Germinal center (tissue), 1 donor: ENCODE results near the gene CEBPA.

Experiments
- DNase-seq: peaks from one replicate; pipeline ENCODE4 v3.0.0; 2012; ENCODE audit warnings: mixed read lengths, low spot score

The CEBPA gene

DNA sequence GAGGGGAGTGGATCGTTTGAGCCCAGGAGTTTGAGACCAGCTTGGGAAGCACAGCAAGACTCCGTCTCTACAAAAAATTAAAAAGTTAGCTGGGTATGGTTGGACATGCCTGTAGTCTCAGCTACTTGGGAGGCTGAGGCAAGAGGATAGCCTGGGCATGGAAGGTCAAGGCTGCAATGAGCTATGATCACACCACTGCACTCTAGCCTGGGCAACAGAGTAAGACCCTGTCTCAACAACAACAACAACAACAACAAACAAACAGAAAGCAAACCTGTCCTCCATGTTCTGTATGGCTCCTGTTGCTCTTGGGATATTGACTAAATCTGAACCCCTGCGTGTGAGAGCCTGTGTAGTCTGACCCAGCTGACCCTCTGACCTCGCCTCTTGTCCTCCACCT lies 14.9 kb downstream of the CEBPA start:
- no peak for DNase-seq

DNA sequence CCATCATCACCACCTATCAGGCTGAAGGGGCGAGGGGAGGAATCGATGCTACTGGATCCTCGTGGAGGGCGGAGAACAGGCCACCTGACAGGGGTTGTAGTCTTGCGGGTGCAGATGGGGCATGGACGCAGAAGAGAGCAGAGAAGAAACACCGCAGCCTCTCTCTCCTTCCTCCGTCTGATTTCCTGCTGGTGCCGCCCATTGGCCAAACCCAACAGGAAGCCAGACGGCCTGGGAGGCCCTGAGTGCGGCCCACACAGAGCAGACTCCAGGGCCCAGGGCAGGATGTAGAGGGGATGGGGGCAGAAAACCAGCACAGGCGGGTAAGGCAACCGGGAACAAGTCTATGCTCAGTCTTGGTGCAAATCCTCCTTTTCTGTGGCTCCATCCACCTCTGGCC lies 15.4 kb downstream of the CEBPA start:
- no peak for DNase-seq

GRCh38 chr19:33285441-33285927 lies 16.9 kb downstream of the CEBPA start:
- no peak for DNase-seq

GRCh38 chr19:33284756-33285155 lies 17.6 kb downstream of the CEBPA start:
- no peak for DNase-seq

GRCh38 chr19:33284146-33284643 lies 18.1 kb downstream of the CEBPA start:
- DNase-seq, result no peak

DNA sequence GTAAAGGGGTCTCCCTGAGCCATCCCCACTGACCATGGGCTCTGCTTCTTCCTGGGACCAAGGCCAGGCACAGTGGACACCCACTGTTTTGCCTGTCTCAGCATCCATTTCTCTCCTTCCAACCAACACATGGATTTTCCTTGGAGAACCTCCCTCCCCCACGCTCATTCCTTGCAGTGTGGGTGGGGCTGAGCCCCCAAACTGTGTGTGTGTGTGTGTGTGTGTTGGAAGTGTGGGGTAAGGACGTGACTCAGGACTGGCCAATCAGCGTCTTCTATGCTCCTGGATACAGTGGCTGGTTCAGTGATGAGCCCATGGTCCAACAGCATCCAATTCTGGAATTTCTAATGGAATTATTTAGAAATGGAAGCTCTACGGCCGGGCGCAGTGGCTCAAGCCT lies 18.7 kb downstream of the CEBPA start:
- DNase-seq, result no peak

GRCh38 chr19:33282036-33282671 lies 20.2 kb downstream of the CEBPA start:
- no peak for DNase-seq

DNA sequence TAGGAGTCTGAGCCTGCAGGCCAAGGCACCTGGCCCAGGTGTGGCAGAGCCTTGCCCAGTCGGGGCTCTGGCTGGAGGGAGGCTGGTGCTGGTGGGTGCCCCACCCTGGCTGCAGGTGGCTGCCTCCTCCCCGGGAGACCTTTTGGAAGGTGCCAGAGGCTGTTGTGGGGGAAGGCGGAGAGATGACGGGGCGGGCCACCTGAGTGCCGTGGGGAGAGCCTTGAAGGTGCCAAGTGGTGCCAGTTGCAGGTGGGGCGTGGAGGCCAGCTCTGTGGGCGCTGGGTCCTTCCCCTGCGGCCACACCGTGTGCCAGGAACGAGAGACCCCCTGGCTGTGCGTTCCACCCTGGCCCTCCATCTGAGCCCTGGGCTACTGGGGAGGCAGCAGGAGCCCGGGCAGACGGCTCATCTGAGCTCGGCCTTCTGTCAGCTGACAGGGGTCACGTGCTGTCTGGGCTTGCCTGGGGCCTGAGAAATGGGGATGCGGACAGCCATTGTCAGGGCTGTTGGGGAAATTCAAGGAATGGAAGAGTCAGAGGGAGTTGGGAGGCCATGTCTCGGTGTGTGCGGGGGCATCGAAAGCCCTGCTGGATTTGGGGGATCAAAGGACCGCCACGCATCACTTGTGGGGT lies 20.9 kb downstream of the CEBPA start:
- DNase-seq, result no peak

DNA sequence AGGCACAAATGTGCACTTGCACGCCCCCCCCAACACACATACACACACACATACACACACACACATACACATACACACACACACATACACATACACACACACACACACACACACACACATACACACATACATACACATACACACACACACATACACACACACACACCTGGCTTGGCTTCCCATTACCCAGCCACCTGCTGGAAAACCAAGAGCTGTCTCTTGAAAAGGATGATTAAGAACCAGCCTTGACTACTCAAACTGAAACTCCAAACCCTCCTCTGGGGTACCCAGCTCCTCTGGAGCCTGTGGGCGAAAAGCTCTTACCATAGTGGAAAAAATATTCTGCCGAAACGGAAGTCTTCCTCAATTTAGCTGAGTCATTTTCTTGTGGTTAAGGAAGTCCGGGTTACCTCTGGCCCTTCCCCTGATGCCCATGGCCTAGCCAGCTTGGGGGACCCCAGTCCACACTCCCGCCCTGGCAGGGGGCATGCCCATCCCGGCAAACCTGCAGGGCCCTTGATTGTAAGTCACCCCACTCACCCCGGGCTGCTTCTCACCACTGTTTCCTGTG lies 21.9 kb downstream of the CEBPA start:
- DNase-seq, result no peak

DNA sequence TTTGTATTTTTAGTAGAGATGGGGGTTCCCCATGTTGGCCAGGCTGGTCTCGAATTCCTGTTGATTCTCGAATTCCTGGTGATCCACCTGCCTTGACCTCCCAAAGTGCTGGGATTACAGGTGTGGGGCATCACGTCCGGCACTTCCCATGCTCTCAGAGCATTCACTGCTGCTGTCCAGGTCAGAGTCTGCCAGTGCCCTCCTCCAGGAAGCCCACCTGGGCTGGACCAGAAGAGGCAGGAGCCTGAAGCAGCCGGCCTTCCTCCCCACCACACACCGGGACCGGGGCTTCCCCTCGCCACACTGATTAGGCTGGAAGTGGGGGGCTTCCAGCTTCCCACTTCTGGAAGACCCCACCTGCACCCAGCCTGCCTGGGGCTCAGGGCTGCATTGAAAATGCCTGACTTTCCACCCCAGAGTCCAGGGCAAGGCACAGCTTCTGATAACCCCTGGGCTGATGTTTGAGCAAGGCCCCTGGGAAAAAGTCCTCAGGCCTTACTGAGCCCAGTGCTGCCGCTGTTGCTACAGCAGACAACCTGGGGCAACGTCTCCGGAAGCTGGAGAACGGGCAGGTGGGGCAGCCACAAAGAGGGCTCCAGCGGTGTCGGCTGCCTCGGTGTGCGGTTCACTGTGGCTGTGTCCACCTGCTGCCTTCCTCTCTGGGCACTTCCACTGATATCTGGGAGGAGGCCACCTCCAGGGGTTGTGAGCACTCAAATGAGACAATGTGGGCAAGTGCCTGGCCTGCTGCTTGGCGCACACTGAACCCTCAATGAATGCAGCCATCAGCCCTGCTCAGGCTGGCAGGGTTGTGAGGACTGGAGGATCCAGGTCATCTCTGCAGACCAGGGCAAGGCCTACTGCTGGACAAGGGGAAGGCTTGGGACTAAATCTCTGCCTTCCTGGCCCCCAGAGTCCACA lies 22.6 kb downstream of the CEBPA start:
- DNase-seq, result no peak

DNA sequence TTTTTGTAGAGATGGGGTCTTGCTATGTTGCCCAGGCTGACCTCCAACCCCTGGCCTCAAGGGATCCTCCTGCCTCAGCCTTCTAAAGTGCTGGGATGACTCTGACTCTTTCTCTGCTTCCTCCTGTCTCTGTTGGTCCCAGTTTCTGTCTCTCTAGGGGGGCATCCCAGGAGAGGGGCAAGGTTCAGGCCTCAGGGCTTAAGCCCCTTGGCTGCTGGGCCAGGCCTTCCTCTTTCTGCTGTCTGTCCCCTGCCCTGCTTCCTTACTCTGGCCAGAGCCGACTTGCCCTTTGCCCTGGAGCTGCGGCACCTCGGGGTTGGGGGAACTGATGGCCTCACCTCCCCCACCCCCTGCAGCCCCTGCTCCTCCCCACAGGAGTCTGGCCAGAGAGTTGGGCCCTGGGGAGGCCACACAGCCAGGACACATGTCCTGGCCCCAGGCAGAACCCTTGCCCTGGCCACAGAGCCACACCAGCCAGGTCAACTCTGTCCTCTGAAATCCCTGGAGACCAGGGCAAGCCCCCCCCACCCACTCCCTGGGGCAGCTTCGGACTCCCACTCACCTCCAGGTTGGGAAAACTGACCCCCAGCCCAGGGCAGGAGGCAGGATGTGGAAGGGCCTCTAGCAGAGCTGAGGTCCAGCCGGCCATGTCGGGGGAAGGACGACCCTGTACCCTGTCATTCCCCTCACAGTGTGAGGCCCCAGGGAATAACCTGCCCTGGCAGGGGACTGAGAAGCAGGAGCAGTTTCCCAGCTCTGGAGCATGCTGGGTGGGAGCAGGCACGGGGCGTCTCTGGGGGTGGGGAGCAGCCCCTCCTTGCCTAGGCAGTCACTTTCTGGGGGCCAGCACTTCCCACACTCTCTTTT lies 23.7 kb downstream of the CEBPA start:
- DNase-seq, result no peak

DNA sequence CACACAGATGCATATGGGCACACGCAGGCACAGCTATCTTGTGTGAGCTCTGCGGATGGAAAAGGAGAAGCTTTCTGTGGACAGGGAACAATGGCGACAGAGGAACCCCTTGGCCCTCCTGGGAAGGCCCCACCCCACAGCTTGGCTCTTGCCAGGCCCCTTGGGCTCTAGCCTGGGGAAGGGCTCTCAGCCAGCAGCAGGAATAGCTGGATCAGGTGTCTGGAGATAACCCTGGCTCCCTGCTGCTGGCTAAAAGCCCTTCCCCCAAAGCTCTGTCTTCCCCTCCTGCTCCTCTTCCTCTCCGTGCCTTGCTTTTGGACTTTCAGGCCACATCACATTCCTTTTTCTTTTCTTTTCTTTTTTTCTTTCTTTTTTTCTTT lies 24.3 kb downstream of the CEBPA start:
- no peak for DNase-seq

- no peak for DNase-seq
Measured at GRCh38 chr19:33277434-33277833, 24.9 kb downstream of the CEBPA start.

- no peak for DNase-seq
Measured at GRCh38 chr19:33275933-33276619, 26.3 kb downstream of the CEBPA start.

DNA sequence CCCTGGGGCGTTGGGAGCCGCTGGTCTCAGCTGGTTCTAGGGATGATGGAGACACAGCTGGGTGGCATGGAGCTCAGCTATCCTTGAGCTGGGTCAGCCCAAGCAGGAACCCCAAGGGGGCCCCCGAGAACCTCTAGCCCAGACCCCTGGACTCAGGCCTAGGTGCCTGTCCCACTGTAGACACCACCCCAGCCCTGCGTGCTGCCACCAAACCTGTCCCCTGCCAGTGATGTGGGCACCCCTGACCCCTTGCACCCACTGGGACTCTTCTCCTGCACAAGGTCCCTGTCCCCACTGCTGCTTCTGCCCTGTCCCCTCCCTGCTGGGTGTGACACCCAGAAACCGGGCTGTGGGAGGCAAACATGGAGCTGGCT lies 26.8 kb downstream of the CEBPA start:
- no peak for DNase-seq

GRCh38 chr19:33274663-33275558 lies 27.4 kb downstream of the CEBPA start:
- DNase-seq, result no peak

DNA sequence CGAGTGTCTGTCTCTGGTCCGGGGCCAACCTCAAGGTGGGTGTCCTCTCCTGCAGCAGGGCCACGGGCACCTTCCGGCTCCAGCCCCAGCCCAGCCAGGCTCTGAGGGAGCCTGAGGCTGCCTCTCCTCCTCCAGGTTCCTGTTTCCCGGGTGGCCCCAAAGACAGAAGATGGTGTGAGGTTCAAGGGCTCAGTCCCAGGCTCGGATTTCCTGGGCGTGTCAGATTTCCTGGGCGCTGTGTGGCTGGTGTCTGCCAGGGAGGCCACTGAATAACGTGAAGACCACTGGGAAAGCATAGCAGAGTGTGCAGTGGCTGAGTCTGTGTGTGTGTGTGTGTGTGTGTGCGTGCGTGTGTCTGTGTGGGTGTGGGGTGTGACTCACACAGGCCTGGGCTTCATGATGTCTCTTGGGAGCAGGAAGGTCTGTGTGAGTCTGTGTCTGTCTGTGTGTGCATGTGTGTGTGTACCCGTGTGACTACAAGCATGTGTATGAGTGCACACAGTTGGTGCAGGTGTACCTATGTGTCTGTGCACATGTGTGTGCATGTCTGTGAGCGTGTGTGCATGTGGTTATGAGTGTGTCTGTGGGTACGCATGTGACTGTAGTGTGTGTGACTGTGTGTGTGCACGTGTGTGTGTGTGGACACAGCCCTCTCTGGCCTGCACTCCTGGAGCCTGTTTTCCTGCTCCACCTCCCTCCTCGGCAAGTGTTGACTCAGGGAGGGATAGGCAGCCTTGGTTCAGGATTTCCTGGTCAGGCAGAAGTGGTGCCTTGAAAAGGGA lies 28.3 kb downstream of the CEBPA start:
- DNase-seq, result no peak

- DNase-seq, result no peak
Measured at GRCh38 chr19:33273065-33273736, 29.1 kb downstream of the CEBPA start.
